ACC112 (cell line): ENCODE results near the gene VWA5B1.
"Not testable (repeated sequence)": the region's sequence is repeated elsewhere in the genome, so short reads cannot be mapped to it uniquely, and the experiment has no call there.

Experiments
- H2AFZ ChIP-seq: fragments of 200-600 bp; sonication (generic); one replicate; pipeline ENCODE4 v1.6.0; 2017; ENCODE audit warnings: antibody characterized with exemption, low read length; ENCODE audit not compliant: unreplicated experiment
- H3K27ac ChIP-seq: fragments of 200-600 bp; sonication (generic); 2 replicates; pipeline ENCODE4 v1.5.1; 2014; ENCODE audit warnings: low read depth, mild to moderate bottlenecking, antibody characterized with exemption, low read length, moderate library complexity
- H3K27me3 ChIP-seq: fragments of 200-600 bp; sonication (generic); 2 replicates; pipeline ENCODE4 v1.6.1; 2014; ENCODE audit warnings: mild to moderate bottlenecking, antibody characterized with exemption, low read length, moderate library complexity, mixed read lengths; ENCODE audit not compliant: insufficient read depth
- H3K36me3 ChIP-seq: fragments of 200-600 bp; sonication (generic); 2 replicates; pipeline ENCODE4 v1.6.1; 2016; ENCODE audit warnings: mild to moderate bottlenecking, antibody characterized with exemption, low read length, moderate library complexity, mixed read lengths; ENCODE audit not compliant: insufficient read depth
- H3K4me1 ChIP-seq: fragments of 200-600 bp; sonication (generic); one replicate; pipeline ENCODE4 v1.6.1; 2016; ENCODE audit warnings: low read length, mixed read lengths; ENCODE audit not compliant: insufficient read depth, unreplicated experiment, control insufficient read depth
- H3K4me3 ChIP-seq: fragments of 200-600 bp; sonication (generic); 2 replicates; pipeline ENCODE4 v1.5.1; 2014; ENCODE audit warnings: mild to moderate bottlenecking, low read depth, low read length
- H3K79me2 ChIP-seq: fragments of 200-600 bp; sonication (generic); one replicate; pipeline ENCODE4 v1.6.0; 2016; ENCODE audit warnings: low read length; ENCODE audit not compliant: control insufficient read depth, unreplicated experiment, insufficient read depth

VWA5B1 gene

GRCh38 chr1:20266141-20266540, 24.5 kb upstream of the VWA5B1 start:
- Histone ChIP-seq H3K27me3 (peaks cover 45% of the 10 kb centered on the region), H3K36me3 (no peaks in the 10 kb centered on the region), H3K79me2 (no peaks in the 10 kb centered on the region), H3K4me1 (no peaks in the 10 kb centered on the region), H2AFZ (no peak overlapping the region), H3K4me3 (no peak overlapping the region), H3K27ac (no peak overlapping the region)

GRCh38 chr1:20266642-20267041, 24.0 kb upstream of the VWA5B1 start:
- Histone ChIP-seq H3K27me3 (peaks cover 44% of the 10 kb centered on the region), H3K79me2 (no peaks in the 10 kb centered on the region), H2AFZ (no peak overlapping the region), H3K27ac (no peak overlapping the region), H3K36me3 (no peaks in the 10 kb centered on the region), H3K4me3 (no peak overlapping the region), H3K4me1 (no peaks in the 10 kb centered on the region)

- Histone ChIP-seq H3K36me3 (no peaks in the 10 kb centered on the region), H3K79me2 (no peaks in the 10 kb centered on the region), H3K27ac (no peak overlapping the region), H3K4me1 (no peaks in the 10 kb centered on the region), H2AFZ (no peak overlapping the region), H3K27me3 (peaks cover 77% of the 10 kb centered on the region), H3K4me3 (no peak overlapping the region)
Observed at GRCh38 chr1:20271498-20272400, 18.9 kb upstream of the VWA5B1 start.

DNA sequence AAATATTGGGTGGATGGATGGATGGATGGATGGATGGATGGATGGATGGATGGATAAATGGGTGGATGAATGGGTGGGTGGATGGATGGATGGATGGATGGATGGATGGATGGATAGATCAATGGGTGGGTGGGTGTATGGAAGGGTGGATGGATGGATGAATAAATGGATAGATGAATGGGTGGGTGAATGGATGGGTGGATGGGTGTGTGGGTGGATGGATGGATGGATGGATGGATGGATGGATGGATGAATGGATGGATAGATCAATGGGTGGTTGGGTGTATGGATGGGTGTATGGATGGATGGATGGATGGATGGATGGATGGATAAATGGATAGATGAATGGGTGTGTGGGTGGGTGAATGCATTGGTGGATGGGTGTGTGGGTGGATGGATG, 17.0 kb upstream of the VWA5B1 start:
- H3K27me3 ChIP-seq = peaks cover 82% of the 10 kb centered on the region
- not testable (repeated sequence) for H3K4me3 ChIP-seq, H2AFZ ChIP-seq, H3K27ac ChIP-seq, H3K79me2 ChIP-seq, H3K4me1 ChIP-seq, H3K36me3 ChIP-seq

- Histone ChIP-seq H3K36me3 (no peaks in the 10 kb centered on the region), H3K4me3 (no peak overlapping the region), H3K79me2 (no peaks in the 10 kb centered on the region), H3K4me1 (no peaks in the 10 kb centered on the region), H2AFZ (no peak overlapping the region), H3K27me3 (peaks cover 66% of the 10 kb centered on the region), H3K27ac (no peak overlapping the region)
Observed at GRCh38 chr1:20275319-20275925, 15.3 kb upstream of the VWA5B1 start.

- Histone ChIP-seq H2AFZ (no peak overlapping the region), H3K4me1 (no peaks in the 10 kb centered on the region), H3K36me3 (no peaks in the 10 kb centered on the region), H3K27ac (no peak overlapping the region), H3K79me2 (no peaks in the 10 kb centered on the region), H3K27me3 (peaks cover 57% of the 10 kb centered on the region), H3K4me3 (no peak overlapping the region)
Observed at GRCh38 chr1:20276485-20277159, 14.1 kb upstream of the VWA5B1 start.

- Histone ChIP-seq H2AFZ (no peak overlapping the region), H3K27me3 (peaks cover 55% of the 10 kb centered on the region), H3K79me2 (no peaks in the 10 kb centered on the region), H3K4me1 (no peaks in the 10 kb centered on the region), H3K36me3 (no peaks in the 10 kb centered on the region), H3K4me3 (no peak overlapping the region), H3K27ac (no peak overlapping the region)
Observed at GRCh38 chr1:20278692-20279130, 12.0 kb upstream of the VWA5B1 start.

DNA sequence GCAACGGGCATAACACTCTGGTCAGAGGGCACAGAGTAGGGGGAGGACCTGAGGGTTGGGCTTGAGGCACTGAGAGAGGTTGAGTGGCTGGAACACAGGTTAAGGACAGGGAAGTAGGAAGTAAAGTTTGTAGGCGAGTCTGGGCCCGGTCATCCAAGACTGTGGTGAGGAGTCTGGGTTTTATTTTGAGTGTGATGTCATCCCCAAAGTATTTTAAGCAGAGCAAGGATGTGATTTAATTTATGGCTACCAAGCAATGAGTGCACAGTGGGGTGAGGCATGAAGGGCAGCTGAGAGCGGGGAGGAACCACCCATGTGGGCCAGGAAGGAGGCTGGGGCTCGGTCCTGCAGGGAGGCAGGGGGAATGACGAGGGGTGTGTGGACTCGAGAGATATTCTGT, 11.2 kb upstream of the VWA5B1 start:
- Histone ChIP-seq H3K36me3 (no peaks in the 10 kb centered on the region), H3K4me3 (no peak overlapping the region), H3K27ac (no peak overlapping the region), H2AFZ (no peak overlapping the region), H3K79me2 (no peaks in the 10 kb centered on the region), H3K4me1 (no peaks in the 10 kb centered on the region), H3K27me3 (peaks cover 59% of the 10 kb centered on the region)

- no peaks in the 10 kb centered on the region for H3K36me3 ChIP-seq
- H3K79me2 ChIP-seq = no peaks in the 10 kb centered on the region
- H3K4me3 ChIP-seq = no peak overlapping the region
- H3K4me1 ChIP-seq = no peaks in the 10 kb centered on the region
- no peak overlapping the region for H3K27ac ChIP-seq
- H2AFZ ChIP-seq = no peak overlapping the region
- H3K27me3 ChIP-seq = peaks cover 62% of the 10 kb centered on the region
Observed at GRCh38 chr1:20280341-20280740, 10.3 kb upstream of the VWA5B1 start.

DNA sequence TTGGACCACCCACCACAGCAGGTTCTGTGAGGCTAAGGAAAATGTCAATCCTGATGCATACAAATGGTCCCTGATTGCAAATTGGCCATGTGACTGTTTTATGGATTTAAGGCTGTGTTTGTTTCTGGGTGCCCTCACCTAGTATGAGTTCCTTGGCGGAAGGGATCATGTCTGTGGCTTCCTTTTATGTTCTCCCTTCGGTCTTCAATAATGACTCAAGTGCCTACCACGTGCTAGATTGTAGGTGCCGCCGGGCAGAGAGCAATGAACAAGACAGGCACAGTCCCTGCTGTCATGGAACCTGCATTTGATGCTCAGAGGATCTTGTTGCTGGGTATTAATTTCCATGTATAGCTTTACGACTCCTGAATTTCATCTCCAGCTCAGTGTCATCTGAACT, 9.8 kb upstream of the VWA5B1 start:
- no peaks in the 10 kb centered on the region for H3K36me3 ChIP-seq
- H3K79me2 ChIP-seq = no peaks in the 10 kb centered on the region
- peaks cover 62% of the 10 kb centered on the region for H3K27me3 ChIP-seq
- H3K27ac ChIP-seq = no peak overlapping the region
- H3K4me3 ChIP-seq = no peak overlapping the region
- no peaks in the 10 kb centered on the region for H3K4me1 ChIP-seq
- no peak overlapping the region for H2AFZ ChIP-seq
